Natural killer cell (primary cell): Measurements from ENCODE around the gene IGLL1. TPM values are rescaled to one million over a fixed set of nuclear protein-coding genes. Genes with fewer than 3 reads are reported as not detected.

ENCODE experiments used
- ATAC-seq, 3 donors: fragments of 150-1000 bp in 2 of 3; fragments of 200-7000 bp in 1 of 3; cut with Tn5 transposase; 1 replicate in 1 of 3; 2 replicates in 2 of 3; pipeline ENCODE4 v1.10.0; 2021; ENCODE audit warnings: mild to moderate bottlenecking in 2 of 3, moderate library complexity in 2 of 3
- DNase-seq, 2 donors: peaks; one replicate each; pipeline versions ENCODE4 v3.0.0 to v3.0.0-alpha.2; 2013 to 2021; ENCODE audit warnings: mixed read lengths in 1 of 2
- H3K27ac ChIP-seq: one replicate; pipeline ENCODE4 v1.5.1; 2013; ENCODE audit warnings: mild to moderate bottlenecking, low read length
- H3K27me3 ChIP-seq: one replicate; pipeline ENCODE4 v1.6.1; 2013; ENCODE audit warnings: low read length; ENCODE audit not compliant: control insufficient read depth, insufficient read depth
- H3K36me3 ChIP-seq: one replicate; pipeline ENCODE4 v1.6.1; 2013; ENCODE audit warnings: low read length; ENCODE audit not compliant: control insufficient read depth, insufficient read depth
- H3K4me1 ChIP-seq: one replicate; pipeline ENCODE4 v1.6.1; 2013; ENCODE audit warnings: low read length; ENCODE audit not compliant: control insufficient read depth, insufficient read depth
- H3K4me3 ChIP-seq: one replicate; pipeline ENCODE4 v1.5.1; 2013; ENCODE audit warnings: low read length
- H3K9me3 ChIP-seq: one replicate; pipeline ENCODE4 v1.6.1; 2013; ENCODE audit warnings: low read length; ENCODE audit not compliant: control insufficient read depth, insufficient read depth
- H3K27ac Mint-ChIP-seq, 2 donors: one replicate each; pipeline ENCODE4 v1.8.0; 2022; ENCODE audit warnings: mild to moderate bottlenecking in 2 of 2, mixed read lengths in 2 of 2, moderate library complexity in 1 of 2
- H3K27me3 Mint-ChIP-seq, 2 donors: one replicate each; pipeline ENCODE4 v1.8.0; 2022; ENCODE audit warnings: low read depth in 2 of 2, mixed read lengths in 2 of 2
- H3K36me3 Mint-ChIP-seq: one replicate; pipeline ENCODE4 v1.8.0; 2022; ENCODE audit warnings: mixed read lengths
- H3K4me1 Mint-ChIP-seq, 2 donors: one replicate each; pipeline ENCODE4 v1.8.0; 2022; ENCODE audit warnings: mixed read lengths in 2 of 2
- H3K4me3 Mint-ChIP-seq: one replicate; pipeline ENCODE4 v1.8.0; 2022; ENCODE audit warnings: mild to moderate bottlenecking, moderate library complexity, mixed read lengths
- H3K9me3 Mint-ChIP-seq, 2 donors: one replicate each; pipeline ENCODE4 v1.8.0; 2022; ENCODE audit warnings: mixed read lengths in 2 of 2
- WGBS: methylation state at CpG from one replicate; pipeline ENCODE4 v1.1.7; 2013; ENCODE audit warnings: missing lambda C conversion rate; ENCODE audit not compliant: insufficient coverage; 5-methylcytosine and 5-hydroxymethylcytosine counted together
- intact Hi-C: fragments of 100-400 bp; cut with micrococcal nuclease; formaldehyde crosslinking; loops from one replicate; pipeline ENCODE4 v1.14.2; 2022
- total RNA-seq, 4 donors: library from RNA; stranded (reverse); fragments of 120-200 nt in 1 of 4; gene quantifications; one replicate each; pipeline versions ENCODE4 v1.2.3 to v1.2.4, GENCODE V29; 2013 to 2022
- TF ChIP-seq, protein P1 (sequence below): fragments of 200-600 bp; IDR thresholded peaks from one replicate; pipeline ENCODE4 v1.8.0; 2022; ENCODE audit warnings: antibody characterized with exemption

The IGLL1 gene
- total RNA-seq, 3 donors from 2014 or later (not counting 1 experiment from before 2014, with no cell fraction given) = not detected

DNA sequence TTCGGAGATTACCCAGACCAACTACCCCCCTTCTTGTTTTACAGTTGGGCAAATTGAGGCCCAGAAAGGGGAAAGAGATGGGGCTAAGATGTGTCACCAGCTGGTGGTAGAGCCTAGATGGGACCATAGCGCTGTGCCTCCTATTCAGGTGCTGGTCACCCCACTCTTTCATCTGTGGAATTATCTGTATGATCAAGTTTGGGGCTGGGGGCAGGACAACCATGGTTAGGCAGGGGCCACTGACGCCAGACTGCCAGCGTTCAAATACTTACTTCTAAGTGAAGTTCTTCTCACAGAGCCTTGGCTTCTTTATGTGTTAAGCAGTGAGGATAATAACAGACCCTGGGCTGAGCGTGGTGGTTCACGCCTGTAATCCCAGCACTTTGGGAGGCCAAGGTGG is 55.9 kb downstream of the IGLL1 start:
- Mint-ChIP-seq H3K9me3 (no peaks in the 10 kb centered on the region), H3K27me3 (peaks cover 0 to 8% of the 10 kb centered on the region in 2 donors), H3K4me3 (no peak overlapping the region), H3K4me1 (peaks cover 4 to 7% of the 10 kb centered on the region in 2 donors), H3K36me3 (no peaks in the 10 kb centered on the region), H3K27ac (no peak overlapping the region)
- peaks cover 19% of the 10 kb centered on the region for H3K4me1 ChIP-seq
- H3K27me3 ChIP-seq = peaks cover 4% of the 10 kb centered on the region
- DNase-seq (no peak), ATAC-seq (no peak)
- H3K27ac ChIP-seq = no peak overlapping the region
- WGBS = 94% methylated on average over 5 of the region's 6 CpGs
- no peaks in the 10 kb centered on the region for H3K36me3 ChIP-seq
- no peak overlapping the region for H3K4me3 ChIP-seq
- H3K9me3 ChIP-seq = no peaks in the 10 kb centered on the region
- intact Hi-C loops = no loop called here
- TF ChIP-seq, protein P1, sequence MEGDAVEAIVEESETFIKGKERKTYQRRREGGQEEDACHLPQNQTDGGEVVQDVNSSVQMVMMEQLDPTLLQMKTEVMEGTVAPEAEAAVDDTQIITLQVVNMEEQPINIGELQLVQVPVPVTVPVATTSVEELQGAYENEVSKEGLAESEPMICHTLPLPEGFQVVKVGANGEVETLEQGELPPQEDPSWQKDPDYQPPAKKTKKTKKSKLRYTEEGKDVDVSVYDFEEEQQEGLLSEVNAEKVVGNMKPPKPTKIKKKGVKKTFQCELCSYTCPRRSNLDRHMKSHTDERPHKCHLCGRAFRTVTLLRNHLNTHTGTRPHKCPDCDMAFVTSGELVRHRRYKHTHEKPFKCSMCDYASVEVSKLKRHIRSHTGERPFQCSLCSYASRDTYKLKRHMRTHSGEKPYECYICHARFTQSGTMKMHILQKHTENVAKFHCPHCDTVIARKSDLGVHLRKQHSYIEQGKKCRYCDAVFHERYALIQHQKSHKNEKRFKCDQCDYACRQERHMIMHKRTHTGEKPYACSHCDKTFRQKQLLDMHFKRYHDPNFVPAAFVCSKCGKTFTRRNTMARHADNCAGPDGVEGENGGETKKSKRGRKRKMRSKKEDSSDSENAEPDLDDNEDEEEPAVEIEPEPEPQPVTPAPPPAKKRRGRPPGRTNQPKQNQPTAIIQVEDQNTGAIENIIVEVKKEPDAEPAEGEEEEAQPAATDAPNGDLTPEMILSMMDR = no peak

DNA sequence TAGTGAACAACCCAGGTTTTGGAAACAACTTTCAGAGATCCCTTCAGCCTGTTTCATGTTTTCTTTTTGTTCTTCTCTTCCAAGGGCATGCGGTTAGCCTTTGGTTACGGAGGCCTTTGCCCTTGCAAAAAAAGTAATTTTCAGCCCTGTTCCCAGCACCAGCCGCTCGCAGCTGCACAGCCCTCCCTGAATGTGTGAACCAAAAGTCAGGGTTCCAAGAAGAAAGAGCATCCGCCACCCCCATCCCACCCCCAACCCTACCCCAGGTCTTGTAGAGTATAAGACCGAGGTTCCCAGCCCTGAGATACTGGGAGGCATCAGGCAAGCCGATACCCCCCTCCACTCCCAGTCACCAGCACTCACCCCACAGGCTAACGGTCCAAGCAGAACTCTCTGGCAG is 56.4 kb downstream of the IGLL1 start:
- H3K36me3 Mint-ChIP-seq = no peaks in the 10 kb centered on the region
- DNase-seq = no peak
- H3K27ac ChIP-seq = no peak overlapping the region
- peaks cover 0 to 8% of the 10 kb centered on the region in 2 donors for H3K27me3 Mint-ChIP-seq
- no peaks in the 10 kb centered on the region for H3K36me3 ChIP-seq
- peaks cover 4% of the 10 kb centered on the region for H3K27me3 ChIP-seq
- H3K27ac Mint-ChIP-seq = no peak overlapping the region
- peaks cover 19% of the 10 kb centered on the region for H3K4me1 ChIP-seq
- no peaks in the 10 kb centered on the region for H3K9me3 ChIP-seq
- TF ChIP-seq, protein P1 = no peak
- H3K4me1 Mint-ChIP-seq = peaks cover 4 to 7% of the 10 kb centered on the region in 2 donors
- H3K9me3 Mint-ChIP-seq = no peaks in the 10 kb centered on the region
- no peak overlapping the region for H3K4me3 ChIP-seq
- no peak for ATAC-seq
- 89% methylated on average over 5 of the region's 8 CpGs for WGBS
- no peak overlapping the region for H3K4me3 Mint-ChIP-seq
- intact Hi-C loops = no loop called here

Other genes starting within 250 kb of the IGLL1 start
- gene DRICH1, start 52.0 kb upstream of the IGLL1 start, total RNA-seq = 1 to 10 TPM; 2.3 to 3.2 (median 3.1) TPM
- 10 to 100 TPM; 11.6 to 14.5 (median 12.7) TPM for gene RGL4, start 110.7 kb upstream of the IGLL1 start, total RNA-seq
- gene ZNF70, start 170.8 kb upstream of the IGLL1 start, total RNA-seq = 1 to 10 TPM; 7.4 to 9.1 (median 7.7) TPM
- not detected for gene VPREB3, start 174.1 kb upstream of the IGLL1 start, total RNA-seq
- not detected for gene C22orf15, start 182.7 kb upstream of the IGLL1 start, total RNA-seq
- gene CHCHD10, start 187.7 kb upstream of the IGLL1 start, total RNA-seq = 10 to 100 TPM in 2 of 3 donors, 1 to 10 TPM in 1; 9.3 to 22.5 (median 13.8) TPM
- gene MMP11, start 192.6 kb upstream of the IGLL1 start, total RNA-seq = 1 to 10 TPM in 1 of 3 donors, under 1 TPM in 2; 0.71 to 1.7 (median 0.91) TPM
- 10 to 100 TPM; 56.3 to 76.9 (median 69.8) TPM for gene SMARCB1, start 206.7 kb upstream of the IGLL1 start, total RNA-seq